Stimulated activated CD4-positive, alpha-beta T cell treated with anti-CD3 and anti-CD28 coated beads, Interleukin-15, amount 100 ng/mL, for 48 hours (primary cell): ENCODE data around the gene ATIC.

ENCODE experiments used
- DNase-seq, 2 donors: peaks; one replicate each; pipeline ENCODE4 v3.0.0-alpha.2; 2020; ENCODE audit warnings: low read depth in 2 of 2

Gene ATIC

GRCh38 chr2:215376103-215376780, 64.4 kb downstream of the ATIC start:
- DNase-seq: no peak

GRCh38 chr2:215377283-215377682, 65.4 kb downstream of the ATIC start:
- no peak for DNase-seq

GRCh38 chr2:215378045-215378444, 66.2 kb downstream of the ATIC start:
- no peak for DNase-seq

- no peak for DNase-seq
Measured at GRCh38 chr2:215379039-215379438, 67.2 kb downstream of the ATIC start.

GRCh38 chr2:215379948-215380347, 68.1 kb downstream of the ATIC start:
- DNase-seq: no peak

GRCh38 chr2:215380699-215381098, 68.8 kb downstream of the ATIC start:
- no peak for DNase-seq

- DNase-seq: no peak
Measured at GRCh38 chr2:215382011-215382410, 70.2 kb downstream of the ATIC start.

GRCh38 chr2:215382480-215382879, 70.6 kb downstream of the ATIC start:
- DNase-seq: no peak

- no peak for DNase-seq
Measured at GRCh38 chr2:215383652-215384279, 71.9 kb downstream of the ATIC start.

- DNase-seq: no peak
Measured at GRCh38 chr2:215384710-215385109, 72.9 kb downstream of the ATIC start.

- no peak for DNase-seq
Measured at GRCh38 chr2:215386566-215386965, 74.7 kb downstream of the ATIC start.

GRCh38 chr2:215388002-215388728, 76.3 kb downstream of the ATIC start:
- no peak for DNase-seq

GRCh38 chr2:215390550-215390913, 78.7 kb downstream of the ATIC start:
- no peak for DNase-seq

- no peak for DNase-seq
Measured at GRCh38 chr2:215391531-215391930, 79.7 kb downstream of the ATIC start.

- no peak for DNase-seq
Measured at GRCh38 chr2:215392164-215392563, 80.3 kb downstream of the ATIC start.

GRCh38 chr2:215392687-215393270, 80.9 kb downstream of the ATIC start:
- DNase-seq: no peak

GRCh38 chr2:215394102-215394805, 82.4 kb downstream of the ATIC start:
- no peak for DNase-seq

GRCh38 chr2:215395687-215396460, 84.0 kb downstream of the ATIC start:
- no peak for DNase-seq

GRCh38 chr2:215396595-215397313, 84.9 kb downstream of the ATIC start:
- no peak for DNase-seq

- DNase-seq: no peak
Measured at GRCh38 chr2:215397632-215398341, 85.9 kb downstream of the ATIC start.
